GM20000 (cell line): Measurements from ENCODE around the gene NANOS3.

Source experiments
- DNase-seq: peaks from one replicate; pipeline ENCODE4 v3.0.0; 2012; ENCODE audit warnings: low spot score
- TF ChIP-seq, protein P1 (sequence below): IDR thresholded peaks from 2 replicates; pipeline ENCODE4 v1.5.1; 2012; ENCODE audit warnings: mild to moderate bottlenecking, control low read depth; ENCODE audit errors: extremely low read depth, missing control alignments

NANOS3 gene

GRCh38 chr19:13887517-13887916, 10.6 kb downstream of the NANOS3 start:
- no peak for DNase-seq
- TF ChIP-seq, protein P1, sequence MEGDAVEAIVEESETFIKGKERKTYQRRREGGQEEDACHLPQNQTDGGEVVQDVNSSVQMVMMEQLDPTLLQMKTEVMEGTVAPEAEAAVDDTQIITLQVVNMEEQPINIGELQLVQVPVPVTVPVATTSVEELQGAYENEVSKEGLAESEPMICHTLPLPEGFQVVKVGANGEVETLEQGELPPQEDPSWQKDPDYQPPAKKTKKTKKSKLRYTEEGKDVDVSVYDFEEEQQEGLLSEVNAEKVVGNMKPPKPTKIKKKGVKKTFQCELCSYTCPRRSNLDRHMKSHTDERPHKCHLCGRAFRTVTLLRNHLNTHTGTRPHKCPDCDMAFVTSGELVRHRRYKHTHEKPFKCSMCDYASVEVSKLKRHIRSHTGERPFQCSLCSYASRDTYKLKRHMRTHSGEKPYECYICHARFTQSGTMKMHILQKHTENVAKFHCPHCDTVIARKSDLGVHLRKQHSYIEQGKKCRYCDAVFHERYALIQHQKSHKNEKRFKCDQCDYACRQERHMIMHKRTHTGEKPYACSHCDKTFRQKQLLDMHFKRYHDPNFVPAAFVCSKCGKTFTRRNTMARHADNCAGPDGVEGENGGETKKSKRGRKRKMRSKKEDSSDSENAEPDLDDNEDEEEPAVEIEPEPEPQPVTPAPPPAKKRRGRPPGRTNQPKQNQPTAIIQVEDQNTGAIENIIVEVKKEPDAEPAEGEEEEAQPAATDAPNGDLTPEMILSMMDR, result no peak

DNA sequence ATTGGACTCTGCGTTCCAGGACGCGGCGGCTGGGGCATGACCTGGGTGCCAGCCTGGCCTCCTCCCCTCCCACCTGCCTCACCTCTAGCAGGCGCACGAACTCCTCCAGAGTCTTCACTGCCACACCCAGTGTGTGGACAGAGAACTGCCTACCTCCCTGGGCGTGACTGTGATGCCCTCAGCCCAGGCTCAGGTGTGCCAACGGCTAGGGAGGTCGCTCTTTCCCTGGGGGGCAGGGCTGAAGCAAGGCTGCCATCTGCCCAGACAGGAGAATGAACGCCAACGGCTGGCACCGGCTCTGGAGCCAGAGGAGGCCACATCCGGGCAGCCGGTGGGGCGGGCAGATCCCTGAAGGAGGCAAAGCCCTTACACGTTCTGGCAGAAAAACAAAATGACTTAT, 11.3 kb downstream of the NANOS3 start:
- DNase-seq, result no peak

GRCh38 chr19:13890136-13890535, 13.2 kb downstream of the NANOS3 start:
- TF ChIP-seq, protein P1, result no peak
- no peak for DNase-seq

More for the DNA sequence above, 11.3 kb downstream of the NANOS3 start:
- TF ChIP-seq, protein P1, result no peak

GRCh38 chr19:13892870-13893269, 15.9 kb downstream of the NANOS3 start:
- DNase-seq, result no peak
- TF ChIP-seq, protein P1, result no peak

DNA sequence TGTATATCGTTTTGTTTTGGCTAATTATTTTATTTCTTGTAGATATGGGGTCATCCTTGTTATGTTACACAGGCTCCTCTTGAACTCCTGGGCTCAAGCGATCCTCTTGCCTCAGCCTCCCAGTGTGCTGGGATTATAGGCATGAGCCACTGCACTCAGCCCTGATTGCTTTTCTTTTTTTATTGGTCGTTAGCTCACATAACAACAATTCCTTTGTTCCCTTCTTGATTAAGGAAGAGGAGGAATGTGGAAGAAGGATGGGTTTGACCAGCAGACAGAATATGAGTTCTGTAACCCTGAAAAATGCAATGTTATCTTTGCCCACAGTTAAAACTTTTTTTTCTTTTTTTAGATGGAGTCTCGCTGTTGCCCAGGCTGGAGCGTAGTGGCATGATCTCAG, 17.6 kb downstream of the NANOS3 start:
- TF ChIP-seq, protein P1, result no peak
- no peak for DNase-seq

DNA sequence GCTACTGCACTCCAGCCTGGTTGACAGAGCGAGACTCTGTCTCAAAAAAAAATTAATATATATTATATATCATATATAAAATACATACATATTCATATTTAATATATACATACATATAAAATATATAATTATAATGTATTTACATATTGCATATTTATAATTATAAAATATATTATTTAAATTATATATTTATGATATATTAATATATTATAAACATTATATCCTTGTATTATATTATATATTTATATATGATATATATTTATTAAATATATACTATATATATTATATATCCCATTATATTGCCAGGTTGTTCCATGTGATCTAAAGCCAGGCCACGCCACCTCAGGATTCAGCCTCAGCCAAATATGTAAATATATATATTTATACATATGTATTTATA, 19.3 kb downstream of the NANOS3 start:
- TF ChIP-seq, protein P1, result no peak

GRCh38 chr19:13899393-13899792, 22.5 kb downstream of the NANOS3 start:
- TF ChIP-seq, protein P1, result no peak
- no peak for DNase-seq

More for the DNA sequence above, 19.3 kb downstream of the NANOS3 start:
- DNase-seq, result no peak
